ENCODE data around the gene TSHZ2. TPM values are rescaled to one million over a fixed set of nuclear protein-coding genes. Genes with fewer than 3 reads are reported as not detected.

TSHZ2 gene
- total RNA-seq, 1 donor from 2014 or later = 1.2 TPM

GRCh38 chr20:52937591-52938100, 34.5 kb upstream of the TSHZ2 start:
- Histone ChIP-seq H3K79me2 (ENCODE audit: insufficient read depth, low read length) (no peaks in the 10 kb centered on the region), H3K27ac (ENCODE audit: low read depth, low read length) (no peak overlapping the region), H3K9me3 (ENCODE audit: insufficient read depth, low read depth, low read length) (no peaks in the 10 kb centered on the region), H4K20me1 (ENCODE audit: insufficient read depth, low read length) (no peaks in the 10 kb centered on the region), H3K4me2 (ENCODE audit: low read length) (no peak overlapping the region), H2AFZ (ENCODE audit: low read depth, low read length) (no peak overlapping the region), H3K4me3 (ENCODE audit: insufficient read depth, low read depth, low read length) (no peak overlapping the region), H3K36me3 (ENCODE audit: insufficient read depth, low read length) (no peaks in the 10 kb centered on the region), H3K27me3 (ENCODE audit: insufficient read depth, low read length) (no peaks in the 10 kb centered on the region), H3K9ac (ENCODE audit: low read length) (no peak overlapping the region), H3K4me1 (ENCODE audit: insufficient read depth, low read length) (no peaks in the 10 kb centered on the region)
- DNase-seq (ENCODE audit: low read depth) (peak; percentile 74), FAIRE-seq (no peak)
- Mint-ChIP-seq H3K9me3 (ENCODE audit: unreplicated experiment) (no peaks in the 10 kb centered on the region), H3K27ac (ENCODE audit: unreplicated experiment) (no peak overlapping the region), H3K36me3 (ENCODE audit: low read depth, unreplicated experiment) (no peaks in the 10 kb centered on the region), H3K4me3 (ENCODE audit: unreplicated experiment) (no peak overlapping the region), H3K27me3 (ENCODE audit: low read depth, unreplicated experiment) (no peaks in the 10 kb centered on the region), H3K4me1 (ENCODE audit: low read depth, unreplicated experiment) (peaks cover 19% of the 10 kb centered on the region)
- TF ChIP-seq EZH2 (IDR thresholded peaks at IDR 0.05; ENCODE audit: insufficient read depth, low read length) = no peak
- TF ChIP-seq, protein P1, sequence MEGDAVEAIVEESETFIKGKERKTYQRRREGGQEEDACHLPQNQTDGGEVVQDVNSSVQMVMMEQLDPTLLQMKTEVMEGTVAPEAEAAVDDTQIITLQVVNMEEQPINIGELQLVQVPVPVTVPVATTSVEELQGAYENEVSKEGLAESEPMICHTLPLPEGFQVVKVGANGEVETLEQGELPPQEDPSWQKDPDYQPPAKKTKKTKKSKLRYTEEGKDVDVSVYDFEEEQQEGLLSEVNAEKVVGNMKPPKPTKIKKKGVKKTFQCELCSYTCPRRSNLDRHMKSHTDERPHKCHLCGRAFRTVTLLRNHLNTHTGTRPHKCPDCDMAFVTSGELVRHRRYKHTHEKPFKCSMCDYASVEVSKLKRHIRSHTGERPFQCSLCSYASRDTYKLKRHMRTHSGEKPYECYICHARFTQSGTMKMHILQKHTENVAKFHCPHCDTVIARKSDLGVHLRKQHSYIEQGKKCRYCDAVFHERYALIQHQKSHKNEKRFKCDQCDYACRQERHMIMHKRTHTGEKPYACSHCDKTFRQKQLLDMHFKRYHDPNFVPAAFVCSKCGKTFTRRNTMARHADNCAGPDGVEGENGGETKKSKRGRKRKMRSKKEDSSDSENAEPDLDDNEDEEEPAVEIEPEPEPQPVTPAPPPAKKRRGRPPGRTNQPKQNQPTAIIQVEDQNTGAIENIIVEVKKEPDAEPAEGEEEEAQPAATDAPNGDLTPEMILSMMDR (IDR thresholded peaks at IDR 0.05; ENCODE audit: insufficient read depth, low read depth, low read length) = no peak

- Mint-ChIP-seq H3K27ac (ENCODE audit: unreplicated experiment) (no peak overlapping the region), H3K9me3 (ENCODE audit: unreplicated experiment) (no peaks in the 10 kb centered on the region), H3K4me1 (ENCODE audit: low read depth, unreplicated experiment) (peaks cover 27% of the 10 kb centered on the region), H3K27me3 (ENCODE audit: low read depth, unreplicated experiment) (no peaks in the 10 kb centered on the region), H3K36me3 (ENCODE audit: low read depth, unreplicated experiment) (no peaks in the 10 kb centered on the region), H3K4me3 (ENCODE audit: unreplicated experiment) (no peak overlapping the region)
- H2AFZ ChIP-seq (ENCODE audit: low read depth, low read length) = no peak overlapping the region
- no peaks in the 10 kb centered on the region for H4K20me1 ChIP-seq (ENCODE audit: insufficient read depth, low read length)
- no peak overlapping the region for H3K9ac ChIP-seq (ENCODE audit: low read length)
- H3K79me2 ChIP-seq (ENCODE audit: insufficient read depth, low read length) = no peaks in the 10 kb centered on the region
- TF ChIP-seq, protein P1 (IDR thresholded peaks at IDR 0.05; ENCODE audit: insufficient read depth, low read depth, low read length) = no peak
- no peak for TF ChIP-seq EZH2 (IDR thresholded peaks at IDR 0.05; ENCODE audit: insufficient read depth, low read length)
- FAIRE-seq (no peak), DNase-seq (ENCODE audit: low read depth) (no peak)
- H3K9me3 ChIP-seq (ENCODE audit: insufficient read depth, low read depth, low read length) = no peaks in the 10 kb centered on the region
- H3K27ac ChIP-seq (ENCODE audit: low read depth, low read length) = no peak overlapping the region
- H3K4me1 ChIP-seq (ENCODE audit: insufficient read depth, low read length) = no peaks in the 10 kb centered on the region
- H3K27me3 ChIP-seq (ENCODE audit: insufficient read depth, low read length) = no peaks in the 10 kb centered on the region
- H3K4me2 ChIP-seq (ENCODE audit: low read length) = no peak overlapping the region
- H3K36me3 ChIP-seq (ENCODE audit: insufficient read depth, low read length) = no peaks in the 10 kb centered on the region
- H3K4me3 ChIP-seq (ENCODE audit: insufficient read depth, low read depth, low read length) = no peak overlapping the region
These were observed 33.0 kb upstream of the TSHZ2 start for GRCh38 chr20:52939141-52939540.

DNA sequence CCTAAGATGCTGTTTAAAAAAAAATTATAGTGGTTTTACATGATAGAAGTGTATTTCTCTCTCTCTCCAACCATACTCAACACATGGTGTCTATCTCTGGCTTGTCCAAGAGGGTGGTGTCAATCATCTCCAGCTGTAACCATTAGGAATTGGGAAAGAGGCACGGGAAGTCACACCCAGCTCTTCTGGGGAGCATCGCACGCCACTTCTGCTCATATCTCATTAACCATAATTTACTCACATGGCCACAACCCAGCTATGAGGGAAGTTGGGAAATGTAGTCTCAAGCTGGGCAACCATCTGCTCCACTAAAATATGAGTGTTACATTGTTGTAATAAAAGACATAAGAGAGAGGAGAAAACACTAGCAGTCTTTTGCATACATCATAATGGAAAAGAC, 30.4 kb upstream of the TSHZ2 start:
- Histone ChIP-seq H3K4me1 (ENCODE audit: insufficient read depth, low read length) (no peaks in the 10 kb centered on the region), H3K79me2 (ENCODE audit: insufficient read depth, low read length) (no peaks in the 10 kb centered on the region), H4K20me1 (ENCODE audit: insufficient read depth, low read length) (no peaks in the 10 kb centered on the region), H3K36me3 (ENCODE audit: insufficient read depth, low read length) (no peaks in the 10 kb centered on the region), H3K27me3 (ENCODE audit: insufficient read depth, low read length) (no peaks in the 10 kb centered on the region), H3K9ac (ENCODE audit: low read length) (no peak overlapping the region), H3K4me3 (ENCODE audit: insufficient read depth, low read depth, low read length) (no peak overlapping the region), H3K27ac (ENCODE audit: low read depth, low read length) (no peak overlapping the region), H3K4me2 (ENCODE audit: low read length) (no peak overlapping the region), H3K9me3 (ENCODE audit: insufficient read depth, low read depth, low read length) (no peaks in the 10 kb centered on the region), H2AFZ (ENCODE audit: low read depth, low read length) (no peak overlapping the region)
- DNase-seq (ENCODE audit: low read depth) (no peak), FAIRE-seq (no peak)
- Mint-ChIP-seq H3K36me3 (ENCODE audit: low read depth, unreplicated experiment) (no peaks in the 10 kb centered on the region), H3K4me1 (ENCODE audit: low read depth, unreplicated experiment) (peaks cover 22% of the 10 kb centered on the region), H3K27me3 (ENCODE audit: low read depth, unreplicated experiment) (no peaks in the 10 kb centered on the region), H3K27ac (ENCODE audit: unreplicated experiment) (no peak overlapping the region), H3K9me3 (ENCODE audit: unreplicated experiment) (no peaks in the 10 kb centered on the region), H3K4me3 (ENCODE audit: unreplicated experiment) (no peak overlapping the region)
- no peak for TF ChIP-seq EZH2 (IDR thresholded peaks at IDR 0.05; ENCODE audit: insufficient read depth, low read length)
- TF ChIP-seq, protein P1 (IDR thresholded peaks at IDR 0.05; ENCODE audit: insufficient read depth, low read depth, low read length) = no peak

Measured in astrocyte (in vitro differentiated cells and primary cell).